ENCODE data around the gene COL4A1.

- TF ChIP-seq TARDBP (IDR thresholded peaks at IDR 0.05) (no peak), ELF4 (IDR thresholded peaks at IDR 0.05) (no peak)
Observed at GRCh38 chr13:110244976-110245375, 62.0 kb downstream of the COL4A1 start.

Data from HEK293T (cell line).